B cell (primary cell): ENCODE measurements around the gene NR5A2. TPM values are rescaled to one million over a fixed set of nuclear protein-coding genes. Genes with fewer than 3 reads are reported as not detected.

ENCODE experiments used
- ATAC-seq: fragments of 200-7000 bp; cut with Tn5 transposase; one replicate; pipeline ENCODE4 v1.10.0; 2021; ENCODE audit warnings: low read depth, mild to moderate bottlenecking, moderate number of reproducible peaks, moderate library complexity
- CTCF ChIA-PET: fragments of 350-600 bp; sonication (Branson Sonifier 250); formaldehyde crosslinking; loops from one replicate; lab custom pipeline; 2021; ENCODE audit warnings: antibody characterized with exemption, inconsistent platforms; lab: Charles Lee
- POLR2A ChIA-PET: fragments of 350-600 bp; sonication (Branson Sonifier 250); formaldehyde crosslinking; loops from one replicate; lab custom pipeline; 2021; ENCODE audit warnings: antibody characterized with exemption; lab: Charles Lee
- DNase-seq: peaks from one replicate; pipeline ENCODE4 v3.0.0; 2013
- H2AFZ ChIP-seq: 2 replicates; pipeline ENCODE4 v1.6.1; 2012; ENCODE audit warnings: mild to moderate bottlenecking, low read depth, low read length; ENCODE audit not compliant: insufficient read depth, poor library complexity, severe bottlenecking
- H3K27ac ChIP-seq, 2 donors: 1 replicate in 1 of 2; 2 replicates in 1 of 2; pipeline ENCODE4 v1.5.1; 2012 to 2013; ENCODE audit warnings: low read length in 2 of 2, mild to moderate bottlenecking in 2 of 2, moderate library complexity in 1 of 2
- H3K27me3 ChIP-seq, 4 experiments: fragments of 200-600 bp in 1 of 4; sonication (generic) in 1 of 4; replicated peaks in 1 of 4; 1 replicate in 2 of 4; 2 replicates in 2 of 4; pipeline versions ENCODE4 v1.6.1 to v1.7.0; 2013 to 2016; ENCODE audit warnings: low read length in 3 of 4, mild to moderate bottlenecking in 2 of 4, mixed read lengths in 1 of 4, moderate library complexity in 1 of 4; ENCODE audit not compliant: insufficient read depth in 4 of 4, control insufficient read depth in 3 of 4; ENCODE audit errors: control extremely low read depth in 1 of 4
- H3K36me3 ChIP-seq, 2 experiments: replicated peaks in 1 of 2; 1 replicate in 1 of 2; 2 replicates in 1 of 2; pipeline versions ENCODE4 v1.6.1 to v1.7.1; 2013; ENCODE audit warnings: low read length in 1 of 2; ENCODE audit not compliant: insufficient read depth in 2 of 2, control insufficient read depth in 1 of 2; ENCODE audit errors: control extremely low read depth in 1 of 2, extremely low read depth in 1 of 2
- H3K4me1 ChIP-seq, 2 donors: fragments of 200-600 bp in 1 of 2; sonication (generic) in 1 of 2; 1 replicate in 1 of 2; 2 replicates in 1 of 2; pipeline versions ENCODE4 v1.5.1 to v1.6.1; 2013 to 2017; ENCODE audit warnings: low read length in 2 of 2; ENCODE audit not compliant: control insufficient read depth in 2 of 2, insufficient read depth in 2 of 2
- H3K4me2 ChIP-seq: replicated peaks from 2 replicates; pipeline ENCODE3; 2012; ENCODE audit warnings: mild to moderate bottlenecking, low read depth, low read length; ENCODE audit not compliant: poor library complexity, severe bottlenecking
- H3K4me3 ChIP-seq, 5 experiments: fragments of 200-600 bp in 1 of 5; sonication (generic) in 1 of 5; 1 replicate in 3 of 5; 2 replicates in 2 of 5; pipeline versions ENCODE4 v1.5.1 to v1.7.0; 2011 to 2016; ENCODE audit warnings: low read length in 4 of 5, mild to moderate bottlenecking in 4 of 5, low read depth in 2 of 5, control low read depth in 1 of 5, moderate library complexity in 1 of 5; ENCODE audit not compliant: insufficient read depth in 1 of 5; ENCODE audit errors: control extremely low read depth in 1 of 5, extremely low read depth in 1 of 5
- H3K79me2 ChIP-seq: fragments of 200-600 bp; sonication (generic); one replicate; pipeline ENCODE4 v1.6.0; 2016; ENCODE audit warnings: low read length; ENCODE audit not compliant: control insufficient read depth, insufficient read depth
- H3K9ac ChIP-seq: fragments of 200-600 bp; sonication (generic); 2 replicates; pipeline ENCODE4 v1.6.1; 2017; ENCODE audit warnings: mild to moderate bottlenecking, low read length, moderate library complexity
- H3K9me3 ChIP-seq, 3 donors: one replicate each; pipeline versions ENCODE4 v1.6.1 to v1.7.1; 2013; ENCODE audit warnings: low read length in 2 of 3; ENCODE audit not compliant: control insufficient read depth in 2 of 3, insufficient read depth in 1 of 3; ENCODE audit errors: control extremely low read depth in 1 of 3
- H4K20me1 ChIP-seq: 2 replicates; pipeline ENCODE4 v1.6.0; 2012; ENCODE audit warnings: mild to moderate bottlenecking, low read length; ENCODE audit not compliant: insufficient read depth, control insufficient read depth, poor library complexity, severe bottlenecking
- H3K27ac Mint-ChIP-seq: one replicate; pipeline ENCODE4 v1.8.0; 2021; ENCODE audit warnings: mixed read lengths
- H3K27me3 Mint-ChIP-seq: one replicate; pipeline ENCODE4 v1.8.0; 2021; ENCODE audit warnings: mixed read lengths
- H3K4me1 Mint-ChIP-seq: one replicate; pipeline ENCODE4 v1.8.0; 2021; ENCODE audit warnings: mixed read lengths
- H3K4me3 Mint-ChIP-seq: one replicate; pipeline ENCODE4 v1.8.0; 2021; ENCODE audit warnings: mixed read lengths
- H3K9me3 Mint-ChIP-seq: one replicate; pipeline ENCODE4 v1.8.0; 2022; ENCODE audit warnings: mixed read lengths; ENCODE audit not compliant: insufficient read depth
- CTCF ChIP-seq: fragments of 200-600 bp; IDR thresholded peaks from one replicate; pipeline ENCODE4 v1.8.0; 2022; ENCODE audit warnings: antibody characterized with exemption, mild to moderate bottlenecking
- EZH2 ChIP-seq: IDR thresholded peaks from 2 replicates; pipeline ENCODE4 v1.6.1; 2012; ENCODE audit warnings: borderline replicate concordance, low read depth, mild to moderate bottlenecking, moderate library complexity, low read length; ENCODE audit not compliant: insufficient read depth, poor library complexity, severe bottlenecking
- WGBS: methylation state at CpG from one replicate; pipeline ENCODE4 v1.1.5; 2013; ENCODE audit warnings: missing lambda C conversion rate; ENCODE audit not compliant: insufficient coverage; 5-methylcytosine and 5-hydroxymethylcytosine counted together
- intact Hi-C: fragments of 100-400 bp; cut with micrococcal nuclease; formaldehyde crosslinking; loops from one replicate; pipeline ENCODE4 v1.10.0; 2022
- polyA plus RNA-seq: library from polyadenylated mRNA; depleted of rRNA; stranded (reverse); fragments of >200 nt; gene quantifications from 2 replicates; pipeline ENCODE4 v1.2.3, GENCODE V29; 2012
- small RNA-seq: library from RNA; depleted of rRNA; stranded (forward); fragments of <200 nt; gene quantifications from one replicate; pipeline ENCODE3, GENCODE V24; 2012; ENCODE audit warnings: low replicate concordance, low read depth; ENCODE audit not compliant: insufficient read length
- total RNA-seq, 2 donors: library from RNA; stranded (reverse); fragments of 120-200 nt in 1 of 2; gene quantifications; 1 replicate in 1 of 2; 2 replicates in 1 of 2; pipeline versions ENCODE4 v1.2.3 to v1.2.4, GENCODE V29; 2013 to 2022

NR5A2 gene
- total and polyA plus RNA-seq, 2 donors (not counting 1 experiment from before 2014, with no cell fraction given): 0.07 TPM; not detected in 1

- CTCF ChIA-PET: no interaction called here
- ATAC-seq (no peak), DNase-seq (no peak)
- H3K36me3 ChIP-seq: no peaks in the 10 kb centered on the region
- Mint-ChIP-seq H3K4me3 (no peak overlapping the region), H3K4me1 (peaks cover 10% of the 10 kb centered on the region), H3K27me3 (peaks cover 21% of the 10 kb centered on the region), H3K9me3 (no peaks in the 10 kb centered on the region), H3K27ac (no peak overlapping the region)
- H3K9me3 ChIP-seq: no peaks in the 10 kb centered on the region
- no peak overlapping the region for H2AFZ ChIP-seq
- WGBS: no CpG with 5 or more reads among the region's 1 CpG
- peaks cover 0 to 14% (median 4%) of the 10 kb centered on the region in 4 experiments for H3K27me3 ChIP-seq
- TF ChIP-seq CTCF: no peak
- TF ChIP-seq EZH2: no peak
- peak overlapping the region; percentile 13 for H3K4me2 ChIP-seq
- POLR2A ChIA-PET: no interaction called here
- H3K4me1 ChIP-seq: peaks cover 8 to 10% of the 10 kb centered on the region in 2 donors
- no peak overlapping the region for H3K4me3 ChIP-seq
- H3K27ac ChIP-seq: no peak overlapping the region
- H4K20me1 ChIP-seq: no peaks in the 10 kb centered on the region
- intact Hi-C loops: no loop called here
- no peak overlapping the region for H3K9ac ChIP-seq
- H3K79me2 ChIP-seq: no peaks in the 10 kb centered on the region
Observed at GRCh38 chr1:200226969-200227303, 199.4 kb downstream of the NR5A2 start.

Small RNA genes within 50 kb of the gene (small RNA-seq; reads per million reads assigned to genes)
- gene RNU6-570P (not detected), gene RNU6-609P (not detected), gene RNU6-716P (not detected)
